HG02885 (cell line): ENCODE data around the gene FAM120A.

Experiments
- ATAC-seq: cut with Tn5 transposase; IDR thresholded peaks from one replicate; pipeline ENCODE4 v1.9.1; 2021; ENCODE audit warnings: mild to moderate bottlenecking; ENCODE audit not compliant: unreplicated experiment, poor library complexity

Gene FAM120A

GRCh38 chr9:93601666-93602065, 150.2 kb downstream of the FAM120A start:
- no peak for ATAC-seq

GRCh38 chr9:93603011-93603410, 151.5 kb downstream of the FAM120A start:
- ATAC-seq = no peak

DNA sequence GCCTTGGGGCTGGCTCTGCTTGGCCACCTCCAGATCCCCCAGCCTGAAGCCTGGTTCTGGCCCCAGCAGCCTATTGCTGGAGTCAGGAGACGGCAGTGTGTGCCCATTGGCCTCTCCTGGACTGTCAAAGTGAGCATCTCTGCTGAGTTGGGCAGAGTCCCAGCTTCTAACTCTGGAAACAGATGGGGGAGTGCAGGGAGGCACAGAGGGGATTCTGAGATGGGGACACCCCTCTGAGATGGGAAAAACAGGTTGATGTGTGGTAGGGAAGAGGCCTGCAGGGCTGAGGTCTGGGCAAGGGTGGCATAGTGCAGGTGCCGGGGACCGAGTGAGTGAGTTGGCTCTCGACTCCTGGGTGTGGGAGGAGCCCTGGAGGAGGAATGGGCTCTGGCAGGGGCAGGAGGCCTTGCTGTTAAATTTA, 152.4 kb downstream of the FAM120A start:
- no peak for ATAC-seq

DNA sequence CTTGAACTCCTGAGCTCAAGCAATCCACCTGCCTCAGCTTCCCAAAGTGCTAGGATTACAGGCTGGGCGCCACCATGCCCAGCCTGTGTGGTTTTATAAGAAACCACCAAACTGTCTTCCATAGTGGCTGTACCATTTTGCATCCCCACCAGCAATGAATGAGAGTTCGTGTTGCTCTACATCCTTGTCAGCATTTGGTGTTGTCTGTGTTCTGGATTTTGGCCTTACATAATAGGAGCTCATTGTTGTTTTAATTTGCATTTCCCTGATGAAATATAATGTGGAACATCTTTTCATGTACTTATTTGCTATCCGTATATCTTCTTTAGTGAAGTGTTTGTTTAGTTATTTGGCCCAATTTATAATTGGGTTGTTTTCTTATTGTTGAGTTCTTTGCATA, 154.7 kb downstream of the FAM120A start:
- no peak for ATAC-seq

- no peak for ATAC-seq
Observed at GRCh38 chr9:93610206-93610605, 158.7 kb downstream of the FAM120A start.

- ATAC-seq = no peak
Observed at GRCh38 chr9:93612052-93612795, 160.7 kb downstream of the FAM120A start.

DNA sequence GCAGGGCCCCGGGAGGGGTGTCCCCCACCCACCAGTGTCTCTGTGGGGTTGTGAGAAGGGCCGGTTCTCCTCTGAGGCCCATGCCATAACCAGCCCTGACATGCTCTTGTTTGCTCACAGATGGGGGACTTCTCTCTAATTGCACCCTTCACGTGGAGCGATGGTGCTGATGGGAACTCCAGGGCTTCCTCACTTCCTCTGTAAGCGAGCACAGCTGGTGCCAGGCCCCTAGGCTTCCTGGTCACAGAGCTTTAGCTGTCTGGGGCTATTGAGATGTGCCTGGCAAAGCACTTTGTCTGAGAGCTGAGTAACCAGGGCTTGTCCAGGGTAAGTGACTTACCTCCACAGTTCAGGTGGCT, 161.3 kb downstream of the FAM120A start:
- ATAC-seq = peak; percentile 72

- no peak for ATAC-seq
Observed at GRCh38 chr9:93613174-93613573, 161.7 kb downstream of the FAM120A start.

DNA sequence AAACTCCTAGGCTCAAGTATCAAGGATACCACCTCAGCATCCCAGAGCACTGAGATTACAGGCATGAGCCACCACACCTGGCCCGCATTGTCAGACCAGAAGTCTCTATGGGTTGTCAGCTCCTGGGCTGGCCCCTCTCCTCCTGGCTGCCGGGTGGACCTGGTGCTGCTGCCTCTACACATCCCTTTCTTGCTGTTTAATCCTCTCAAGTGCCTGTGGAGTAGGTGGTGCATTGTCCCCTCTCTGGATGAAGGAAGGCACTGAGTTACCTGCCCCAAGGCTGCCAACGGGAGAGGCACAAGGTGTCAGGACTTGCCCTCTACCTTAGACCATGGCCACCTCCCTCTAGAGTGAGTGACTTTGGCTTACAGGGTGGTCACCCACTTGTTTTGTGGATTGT, 162.3 kb downstream of the FAM120A start:
- no peak for ATAC-seq

GRCh38 chr9:93614830-93615468, 163.5 kb downstream of the FAM120A start:
- no peak for ATAC-seq
